Measurements from ENCODE around the gene SLC25A47.

DNA sequence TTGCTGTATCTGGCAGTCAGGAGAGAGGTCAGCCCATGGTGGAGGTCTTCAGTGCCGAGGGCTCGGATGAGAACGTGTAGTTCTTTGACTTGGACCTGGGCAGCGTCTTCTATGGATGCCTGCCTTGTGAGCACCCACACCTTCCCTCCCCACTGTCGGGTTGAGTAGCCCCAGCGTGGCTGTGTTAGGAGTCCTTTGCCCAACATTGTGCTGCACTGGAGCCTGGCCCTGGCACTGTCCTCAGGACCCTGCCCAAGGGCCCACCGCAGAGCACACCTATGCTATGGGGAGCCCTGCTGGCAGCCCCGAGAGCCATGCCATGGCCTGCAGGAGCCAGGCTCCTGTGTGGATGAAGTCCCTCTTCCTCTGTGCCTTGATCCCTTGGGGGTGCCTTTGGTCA is 43.6 kb upstream of the SLC25A47 start:
- TF ChIP-seq, protein P1, sequence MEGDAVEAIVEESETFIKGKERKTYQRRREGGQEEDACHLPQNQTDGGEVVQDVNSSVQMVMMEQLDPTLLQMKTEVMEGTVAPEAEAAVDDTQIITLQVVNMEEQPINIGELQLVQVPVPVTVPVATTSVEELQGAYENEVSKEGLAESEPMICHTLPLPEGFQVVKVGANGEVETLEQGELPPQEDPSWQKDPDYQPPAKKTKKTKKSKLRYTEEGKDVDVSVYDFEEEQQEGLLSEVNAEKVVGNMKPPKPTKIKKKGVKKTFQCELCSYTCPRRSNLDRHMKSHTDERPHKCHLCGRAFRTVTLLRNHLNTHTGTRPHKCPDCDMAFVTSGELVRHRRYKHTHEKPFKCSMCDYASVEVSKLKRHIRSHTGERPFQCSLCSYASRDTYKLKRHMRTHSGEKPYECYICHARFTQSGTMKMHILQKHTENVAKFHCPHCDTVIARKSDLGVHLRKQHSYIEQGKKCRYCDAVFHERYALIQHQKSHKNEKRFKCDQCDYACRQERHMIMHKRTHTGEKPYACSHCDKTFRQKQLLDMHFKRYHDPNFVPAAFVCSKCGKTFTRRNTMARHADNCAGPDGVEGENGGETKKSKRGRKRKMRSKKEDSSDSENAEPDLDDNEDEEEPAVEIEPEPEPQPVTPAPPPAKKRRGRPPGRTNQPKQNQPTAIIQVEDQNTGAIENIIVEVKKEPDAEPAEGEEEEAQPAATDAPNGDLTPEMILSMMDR (IDR thresholded peaks at IDR 0.05; ENCODE audit: borderline replicate concordance, extremely low read depth, low read length, poor library complexity, severe bottlenecking), result no peak
- TF ChIP-seq EZH2 (IDR thresholded peaks at IDR 0.05; ENCODE audit: borderline replicate concordance, low read depth, low read length, severe bottlenecking), result no peak
